Ascending aorta (tissue), 2 donors: ENCODE results near the gene REPIN1. TPM values are rescaled to one million over a fixed set of nuclear protein-coding genes. Genes with fewer than 3 reads are reported as not detected.
"Not testable (repeated sequence)": the region's sequence is repeated elsewhere in the genome, so short reads cannot be mapped to it uniquely, and the experiment has no call there.

Experiments
- DNase-seq, 2 donors: peaks; one replicate each; pipeline ENCODE4 v3.0.0-alpha.2; 2019; ENCODE audit warnings: low spot score in 2 of 2
- H3K27ac ChIP-seq, 2 donors: fragments of 200-600 bp; sonication (generic); one replicate each; pipeline ENCODE4 v1.5.1; 2016 to 2017; ENCODE audit warnings: mild to moderate bottlenecking in 1 of 2
- H3K27me3 ChIP-seq: fragments of 200-600 bp; sonication (generic); one replicate; pipeline ENCODE4 v1.5.1; 2017
- H3K36me3 ChIP-seq, 2 donors: fragments of 200-600 bp; sonication (generic); one replicate each; pipeline ENCODE4 v1.5.1; 2016
- H3K4me1 ChIP-seq, 2 donors: fragments of 200-600 bp; sonication (generic); one replicate each; pipeline ENCODE4 v1.5.1; 2016 to 2017; ENCODE audit warnings: mild to moderate bottlenecking in 1 of 2
- H3K4me3 ChIP-seq, 2 donors: fragments of 200-600 bp; sonication (generic); one replicate each; pipeline ENCODE4 v1.5.1; 2016 to 2017; ENCODE audit warnings: mild to moderate bottlenecking in 1 of 2
- H3K9me3 ChIP-seq, 2 donors: fragments of 200-600 bp; sonication (generic); one replicate each; pipeline ENCODE4 v1.5.1; 2016
- CTCF ChIP-seq, 3 experiments: fragments of 200-600 bp in 2 of 3; fragments of 450-650 bp in 1 of 3; sonication (generic) in 2 of 3; IDR thresholded peaks; one replicate each; pipeline ENCODE4 v1.5.1; 2016 to 2019; ENCODE audit warnings: antibody characterized with exemption in 3 of 3, mild to moderate bottlenecking in 1 of 3, moderate library complexity in 1 of 3
- intact Hi-C: fragments of 100-400 bp; cut with DNase I; formaldehyde crosslinking; loops from one replicate; pipeline ENCODE4 v1.15.1; 2023
- total RNA-seq: library from RNA; depleted of rRNA; stranded (reverse); fragments of >200 nt; gene quantifications from one replicate; pipeline ENCODE4 v1.1.0, GENCODE V29; 2016

The REPIN1 gene
- total RNA-seq, 1 donor from 2014 or later: 123 TPM

GRCh38 chr7:150382844-150383225, 14.2 kb downstream of the REPIN1 start:
- no peak for DNase-seq
- Histone ChIP-seq H3K36me3 (no peaks in the 10 kb centered on the region), H3K9me3 (no peaks in the 10 kb centered on the region), H3K27me3 (no peaks in the 10 kb centered on the region), H3K27ac (no peak overlapping the region), H3K4me1 (peaks cover 0 to 6% of the 10 kb centered on the region in 2 donors), H3K4me3 (no peak overlapping the region)
- intact Hi-C loops: no loop called here
- TF ChIP-seq CTCF (IDR thresholded peaks at IDR 0.05): no peak

GRCh38 chr7:150383710-150384397, 15.2 kb downstream of the REPIN1 start:
- DNase-seq: no peak
- no peaks in the 10 kb centered on the region for H3K36me3 ChIP-seq
- peaks cover 0 to 9% of the 10 kb centered on the region in 2 donors for H3K4me1 ChIP-seq
- no peak overlapping the region for H3K27ac ChIP-seq
- no peak for TF ChIP-seq CTCF (IDR thresholded peaks at IDR 0.05)
- no peaks in the 10 kb centered on the region for H3K9me3 ChIP-seq
- intact Hi-C loops: no loop called here
- no peaks in the 10 kb centered on the region for H3K27me3 ChIP-seq
- no peak overlapping the region for H3K4me3 ChIP-seq

- no peak overlapping the region for H3K27ac ChIP-seq
- no peak for DNase-seq
- intact Hi-C loops: no loop called here
- peaks cover 0 to 9% of the 10 kb centered on the region in 2 donors for H3K4me1 ChIP-seq
- no peaks in the 10 kb centered on the region for H3K9me3 ChIP-seq
- no peaks in the 10 kb centered on the region for H3K36me3 ChIP-seq
- TF ChIP-seq CTCF (IDR thresholded peaks at IDR 0.05): no peak
- no peaks in the 10 kb centered on the region for H3K27me3 ChIP-seq
- no peak overlapping the region for H3K4me3 ChIP-seq
These were observed 16.0 kb downstream of the REPIN1 start for GRCh38 chr7:150384406-150385301.

- intact Hi-C loops: no loop called here
- no peak for TF ChIP-seq CTCF (IDR thresholded peaks at IDR 0.05)
- Histone ChIP-seq H3K27ac (no peak overlapping the region), H3K4me3 (no peak overlapping the region), H3K9me3 (no peaks in the 10 kb centered on the region), H3K36me3 (no peaks in the 10 kb centered on the region), H3K27me3 (no peaks in the 10 kb centered on the region), H3K4me1 (peaks cover 0 to 4% of the 10 kb centered on the region in 2 donors)
- no peak for DNase-seq
These were observed 16.7 kb downstream of the REPIN1 start for GRCh38 chr7:150385302-150385723.

GRCh38 chr7:150385884-150386283, 17.3 kb downstream of the REPIN1 start:
- H3K4me3 ChIP-seq: not testable (repeated sequence)

DNA sequence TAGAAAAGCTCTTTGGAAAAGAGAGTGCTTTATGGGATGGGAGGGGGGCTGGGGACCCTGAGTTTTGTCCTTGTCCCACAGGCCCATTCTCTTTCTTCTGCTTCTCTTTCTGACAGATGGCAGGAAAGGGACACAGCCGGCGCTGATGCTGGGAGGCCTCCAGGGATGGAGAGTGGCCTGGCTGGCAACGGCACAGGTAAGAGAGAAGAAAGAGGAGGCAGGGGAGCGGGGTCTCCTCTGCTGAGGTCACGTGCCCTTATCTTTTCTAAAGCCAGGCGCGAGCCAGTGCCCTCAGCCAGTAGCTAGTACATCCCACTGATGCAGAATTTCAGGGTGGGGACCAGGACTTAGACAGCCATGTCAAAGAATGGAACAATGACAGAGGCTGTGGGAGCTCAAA, 19.7 kb downstream of the REPIN1 start:
- Histone ChIP-seq H3K4me3 (no peak overlapping the region), H3K9me3 (no peaks in the 10 kb centered on the region), H3K27ac (no peak overlapping the region), H3K27me3 (no peaks in the 10 kb centered on the region), H3K36me3 (no peaks in the 10 kb centered on the region), H3K4me1 (peaks cover 0 to 2% of the 10 kb centered on the region in 2 donors)
- TF ChIP-seq CTCF (IDR thresholded peaks at IDR 0.05): no peak
- no peak for DNase-seq
- intact Hi-C loops: loop anchor here (1.0 kb wide), 1 partner anchor 32 kb away; no protein-coding TSS in a partner anchor

More at GRCh38 chr7:150385884-150386283, 17.3 kb downstream of the REPIN1 start:
- H3K9me3 ChIP-seq, H3K27me3 ChIP-seq, H3K36me3 ChIP-seq, H3K4me1 ChIP-seq, H3K27ac ChIP-seq, intact Hi-C loops, DNase-seq: not testable (repeated sequence)
